Stimulated activated CD4-positive, alpha-beta T cell treated with anti-CD3 and anti-CD28 coated beads, TNF-alpha, amount 100 ng/mL, for 1 hour (primary cell): ENCODE data around the gene EPB41.
"Not testable (repeated sequence)": the region's sequence is repeated elsewhere in the genome, so short reads cannot be mapped to it uniquely, and the experiment has no call there.

Experiments
- DNase-seq, 3 donors: peaks; one replicate each; pipeline ENCODE4 v3.0.0-alpha.2; 2020; ENCODE audit warnings: low read depth in 3 of 3, low spot score in 1 of 3

The EPB41 gene

GRCh38 chr1:29096231-29096886, 182.0 kb downstream of the EPB41 start:
- no peak for DNase-seq

GRCh38 chr1:29099286-29099685, 184.9 kb downstream of the EPB41 start:
- DNase-seq: no peak

- no peak for DNase-seq
These were observed 186.1 kb downstream of the EPB41 start for GRCh38 chr1:29100487-29100886.

- DNase-seq: no peak
These were observed 191.5 kb downstream of the EPB41 start for GRCh38 chr1:29105822-29106221.

GRCh38 chr1:29108041-29108440, 193.7 kb downstream of the EPB41 start:
- DNase-seq: not testable (repeated sequence)

- no peak for DNase-seq
These were observed 198.5 kb downstream of the EPB41 start for GRCh38 chr1:29112705-29113412.

- DNase-seq: no peak
These were observed 199.2 kb downstream of the EPB41 start for GRCh38 chr1:29113413-29114117.

GRCh38 chr1:29114654-29115053, 200.3 kb downstream of the EPB41 start:
- no peak for DNase-seq

- DNase-seq: no peak
These were observed 203.0 kb downstream of the EPB41 start for GRCh38 chr1:29117381-29117780.

GRCh38 chr1:29119121-29119929, 205.0 kb downstream of the EPB41 start:
- DNase-seq: no peak

GRCh38 chr1:29120367-29120766, 206.0 kb downstream of the EPB41 start:
- DNase-seq: no peak

GRCh38 chr1:29120947-29121485, 206.6 kb downstream of the EPB41 start:
- peak in 2 of 3 donors; percentile 30 to 53 for DNase-seq

GRCh38 chr1:29121516-29121935, 207.2 kb downstream of the EPB41 start:
- no peak for DNase-seq

- no peak for DNase-seq
These were observed 207.7 kb downstream of the EPB41 start for GRCh38 chr1:29121936-29122681.

- DNase-seq: no peak
These were observed 208.3 kb downstream of the EPB41 start for GRCh38 chr1:29122682-29123052.

- DNase-seq: peak in 1 of 3 donors; percentile 10
These were observed 208.9 kb downstream of the EPB41 start for GRCh38 chr1:29123053-29123886.

GRCh38 chr1:29123887-29124365, 209.6 kb downstream of the EPB41 start, which contains the start of gene TMEM200B:
TMEM200B (minus strand) TSS chr1:29123903; CDS start chr1:29121828, 2,075 bp downstream.
- no peak for DNase-seq

GRCh38 chr1:29124366-29125236, 210.2 kb downstream of the EPB41 start:
- peak in 1 of 3 donors; percentile 44 for DNase-seq
